SU-DHL-6 (cell line): ENCODE results near the gene TOM1L2.

Source experiments
- H2AFZ ChIP-seq: fragments of 200-600 bp; sonication (generic); 2 replicates; pipeline ENCODE4 v1.6.1; 2014; ENCODE audit warnings: low read depth, mild to moderate bottlenecking, moderate library complexity, mixed read lengths, antibody characterized with exemption, low read length; ENCODE audit not compliant: severe bottlenecking
- H3F3A ChIP-seq: fragments of 200-600 bp; shearing (Covaris generic); 2 replicates; pipeline ENCODE4 v1.6.0; 2016; ENCODE audit warnings: antibody characterized with exemption, mild to moderate bottlenecking; ENCODE audit not compliant: insufficient read depth
- H3K27ac ChIP-seq: fragments of 200-600 bp; sonication (generic); 2 replicates; pipeline ENCODE4 v1.5.1; 2016; ENCODE audit warnings: low read depth, mild to moderate bottlenecking, low read length, moderate library complexity, mixed read lengths
- H3K27me3 ChIP-seq: fragments of 200-600 bp; sonication (generic), shearing (Covaris generic); 2 replicates; pipeline ENCODE4 v1.6.0; 2014; ENCODE audit warnings: mild to moderate bottlenecking, low read length
- H3K36me3 ChIP-seq: fragments of 200-600 bp; sonication (generic); 2 replicates; pipeline ENCODE4 v1.6.1; 2014; ENCODE audit warnings: mild to moderate bottlenecking, low read length, mixed read lengths
- H3K4me2 ChIP-seq: fragments of 300-600, 200-600 bp; shearing (Covaris generic), sonication (generic); 2 replicates; pipeline ENCODE4 v1.6.0; 2014; ENCODE audit warnings: low read length, low read depth, mild to moderate bottlenecking; ENCODE audit not compliant: poor library complexity, severe bottlenecking
- H3K4me3 ChIP-seq: fragments of 200-600 bp; sonication (generic); 2 replicates; pipeline ENCODE4 v1.5.1; 2014; ENCODE audit warnings: antibody characterized with exemption, low read length, mild to moderate bottlenecking, mixed read lengths; ENCODE audit not compliant: insufficient read depth, poor library complexity, severe bottlenecking
- H3K79me2 ChIP-seq: fragments of 200-600 bp; sonication (generic); 2 replicates; pipeline ENCODE4 v1.6.1; 2014; ENCODE audit warnings: mild to moderate bottlenecking, low read length, moderate library complexity; ENCODE audit not compliant: insufficient read depth
- H3K9ac ChIP-seq: fragments of 200-600 bp; sonication (generic); 2 replicates; pipeline ENCODE4 v1.7.0; 2014; ENCODE audit warnings: mild to moderate bottlenecking, low read length
- H3K9me2 ChIP-seq: fragments of 200-600 bp; sonication (generic); replicated peaks from 2 replicates; pipeline ENCODE4 v1.6.1; 2014; ENCODE audit warnings: low read length; ENCODE audit not compliant: insufficient read depth
- H3K9me3 ChIP-seq: fragments of 200-600 bp; sonication (generic); 2 replicates; pipeline ENCODE4 v1.6.1; 2014; ENCODE audit warnings: low read length, mixed read lengths; ENCODE audit not compliant: insufficient read depth
- H4K20me1 ChIP-seq: fragments of 200-600 bp; sonication (generic); 2 replicates; pipeline ENCODE4 v1.6.1; 2014; ENCODE audit warnings: low read depth, mild to moderate bottlenecking, antibody characterized with exemption, low read length, moderate library complexity, mixed read lengths
- EZH2phosphoT487 ChIP-seq: fragments of 200-600 bp; sonication (generic), shearing (Covaris generic); conservative IDR thresholded peaks from 2 replicates; pipeline ENCODE4 v1.6.1; 2018; ENCODE audit warnings: mild to moderate bottlenecking, antibody characterized with exemption, low read length, moderate library complexity, mixed read lengths
- TF ChIP-seq, protein P1 (sequence below): fragments of 200-600 bp; sonication (generic); IDR thresholded peaks from one replicate; pipeline ENCODE4 v1.5.1; 2017; ENCODE audit warnings: antibody characterized with exemption, mild to moderate bottlenecking, low read length, moderate library complexity; ENCODE audit not compliant: insufficient read depth, poor library complexity, severe bottlenecking

TOM1L2 gene

DNA sequence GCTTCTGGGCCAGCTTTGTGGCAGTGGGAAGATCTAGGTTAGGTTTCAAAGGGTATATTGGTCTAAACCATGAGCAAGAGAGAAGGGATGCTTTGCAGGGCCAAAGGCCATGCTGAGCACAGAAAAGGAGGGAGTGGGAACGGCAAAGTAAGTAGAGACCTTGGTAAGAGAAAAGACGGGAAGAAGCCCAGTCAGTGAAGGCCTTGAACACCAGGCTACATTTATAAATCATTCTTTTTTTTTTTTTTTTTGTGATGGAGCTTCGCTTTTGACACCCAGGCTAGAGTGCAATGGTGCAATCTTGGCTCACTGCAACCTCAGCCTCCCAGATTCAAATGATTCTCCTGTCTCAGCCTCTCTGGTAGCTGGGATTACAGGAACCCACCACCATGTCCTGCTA lies 18.1 kb downstream of the TOM1L2 start:
- Histone ChIP-seq H3K9ac (no peak overlapping the region), H3K4me3 (no peak overlapping the region), H3K4me2 (no peak overlapping the region), H3K9me3 (no peaks in the 10 kb centered on the region), H3K79me2 (no peaks in the 10 kb centered on the region), H3K27me3 (no peaks in the 10 kb centered on the region), H3K36me3 (no peaks in the 10 kb centered on the region), H4K20me1 (no peaks in the 10 kb centered on the region), H2AFZ (no peak overlapping the region), H3F3A (no peaks in the 10 kb centered on the region), H3K27ac (no peak overlapping the region), H3K9me2 (no peaks in the 10 kb centered on the region)
- no peak for TF ChIP-seq EZH2phosphoT487
- TF ChIP-seq, protein P1, sequence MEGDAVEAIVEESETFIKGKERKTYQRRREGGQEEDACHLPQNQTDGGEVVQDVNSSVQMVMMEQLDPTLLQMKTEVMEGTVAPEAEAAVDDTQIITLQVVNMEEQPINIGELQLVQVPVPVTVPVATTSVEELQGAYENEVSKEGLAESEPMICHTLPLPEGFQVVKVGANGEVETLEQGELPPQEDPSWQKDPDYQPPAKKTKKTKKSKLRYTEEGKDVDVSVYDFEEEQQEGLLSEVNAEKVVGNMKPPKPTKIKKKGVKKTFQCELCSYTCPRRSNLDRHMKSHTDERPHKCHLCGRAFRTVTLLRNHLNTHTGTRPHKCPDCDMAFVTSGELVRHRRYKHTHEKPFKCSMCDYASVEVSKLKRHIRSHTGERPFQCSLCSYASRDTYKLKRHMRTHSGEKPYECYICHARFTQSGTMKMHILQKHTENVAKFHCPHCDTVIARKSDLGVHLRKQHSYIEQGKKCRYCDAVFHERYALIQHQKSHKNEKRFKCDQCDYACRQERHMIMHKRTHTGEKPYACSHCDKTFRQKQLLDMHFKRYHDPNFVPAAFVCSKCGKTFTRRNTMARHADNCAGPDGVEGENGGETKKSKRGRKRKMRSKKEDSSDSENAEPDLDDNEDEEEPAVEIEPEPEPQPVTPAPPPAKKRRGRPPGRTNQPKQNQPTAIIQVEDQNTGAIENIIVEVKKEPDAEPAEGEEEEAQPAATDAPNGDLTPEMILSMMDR = no peak

GRCh38 chr17:17952691-17953090 lies 19.5 kb downstream of the TOM1L2 start:
- Histone ChIP-seq H3K9me3 (no peaks in the 10 kb centered on the region), H3K4me2 (no peak overlapping the region), H3K79me2 (no peaks in the 10 kb centered on the region), H3K27ac (no peak overlapping the region), H2AFZ (no peak overlapping the region), H3K9ac (no peak overlapping the region), H3K36me3 (no peaks in the 10 kb centered on the region), H4K20me1 (no peaks in the 10 kb centered on the region), H3K9me2 (no peaks in the 10 kb centered on the region), H3K4me3 (no peak overlapping the region), H3F3A (no peaks in the 10 kb centered on the region), H3K27me3 (no peaks in the 10 kb centered on the region)
- TF ChIP-seq, protein P1 = no peak
- no peak for TF ChIP-seq EZH2phosphoT487

GRCh38 chr17:17951524-17951923 lies 20.7 kb downstream of the TOM1L2 start:
- Histone ChIP-seq H3K79me2 (no peaks in the 10 kb centered on the region), H3K27ac (no peak overlapping the region), H3K9ac (no peak overlapping the region), H3F3A (no peaks in the 10 kb centered on the region), H3K4me2 (no peak overlapping the region), H3K36me3 (no peaks in the 10 kb centered on the region), H4K20me1 (no peaks in the 10 kb centered on the region), H3K9me2 (no peaks in the 10 kb centered on the region), H3K9me3 (no peaks in the 10 kb centered on the region), H3K4me3 (no peak overlapping the region), H2AFZ (no peak overlapping the region), H3K27me3 (no peaks in the 10 kb centered on the region)
- TF ChIP-seq, protein P1 = no peak
- TF ChIP-seq EZH2phosphoT487 = no peak

- H3K4me2 ChIP-seq = no peak overlapping the region
- no peaks in the 10 kb centered on the region for H3K9me2 ChIP-seq
- H3F3A ChIP-seq = no peaks in the 10 kb centered on the region
- H3K27ac ChIP-seq = no peak overlapping the region
- no peaks in the 10 kb centered on the region for H3K27me3 ChIP-seq
- H3K9ac ChIP-seq = no peak overlapping the region
- H3K4me3 ChIP-seq = no peak overlapping the region
- H3K9me3 ChIP-seq = no peaks in the 10 kb centered on the region
- no peaks in the 10 kb centered on the region for H3K79me2 ChIP-seq
- H2AFZ ChIP-seq = no peak overlapping the region
- TF ChIP-seq, protein P1 = no peak
- TF ChIP-seq EZH2phosphoT487 = no peak
- H3K36me3 ChIP-seq = no peaks in the 10 kb centered on the region
- no peaks in the 10 kb centered on the region for H4K20me1 ChIP-seq
These were observed 21.4 kb downstream of the TOM1L2 start for GRCh38 chr17:17950806-17951205.
